Upper lobe of left lung (tissue), 4 donors: Measurements from ENCODE around the gene KCNF1.

ENCODE experiments used
- CTCF ChIP-seq, 6 experiments: fragments of 450-650 bp in 4 of 6; fragments of 200-600 bp in 2 of 6; sonication (generic) in 2 of 6; IDR thresholded peaks; one replicate each; pipeline ENCODE4 v1.5.1; 2016 to 2019; ENCODE audit warnings: antibody characterized with exemption in 6 of 6
- POLR2A ChIP-seq, 4 donors: fragments of 450-650 bp; IDR thresholded peaks; one replicate each; pipeline ENCODE4 v1.5.1; 2016 to 2017; ENCODE audit warnings: antibody characterized with exemption in 4 of 4, mild to moderate bottlenecking in 2 of 4
- POLR2AphosphoS5 ChIP-seq, 2 donors: sonication (generic); formaldehyde crosslinking; IDR thresholded peaks; one replicate each; pipeline ENCODE4 v1.5.1; 2017; ENCODE audit warnings: antibody characterized with exemption in 2 of 2

- TF ChIP-seq CTCF (IDR thresholded peaks at IDR 0.05) (no peak), POLR2AphosphoS5 (IDR thresholded peaks at IDR 0.05) (no peak), POLR2A (IDR thresholded peaks at IDR 0.05) (no peak)
Observed at GRCh38 chr2:10913501-10914271, 2.0 kb downstream of the KCNF1 start.
